ENCODE results near the gene PAPOLA. TPM values are rescaled to one million over a fixed set of nuclear protein-coding genes. Genes with fewer than 3 reads are reported as not detected.

The PAPOLA gene
- total and polyA plus RNA-seq, 2 of the 4 experiments (the other 2 are of a cell fraction): 73.8 to 128 TPM

DNA sequence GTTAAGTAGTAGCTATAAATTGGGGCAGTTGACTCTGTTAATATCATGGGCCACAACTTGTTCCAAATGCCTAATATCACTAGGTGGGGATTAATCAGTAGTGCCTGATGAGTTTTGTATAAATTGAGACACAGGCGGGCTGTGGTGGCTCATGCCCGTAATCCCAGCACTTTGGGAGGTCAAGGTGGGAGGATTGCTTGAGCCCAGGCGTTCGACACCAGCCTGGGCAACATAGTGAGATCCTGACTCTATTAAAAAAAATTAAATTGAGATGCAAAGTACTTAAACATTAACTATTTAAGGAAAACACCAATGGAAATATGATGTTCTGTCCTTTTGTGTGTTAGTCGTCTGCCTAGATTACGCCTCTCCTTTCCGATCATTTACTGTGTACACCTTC is 9.0 kb downstream of the PAPOLA start:
- Histone ChIP-seq H4K91ac (ENCODE audit: insufficient read depth, low read depth, low read length) (no peak overlapping the region), H3K4me3 (ENCODE audit: insufficient read depth, low read depth, low read length) (no peak overlapping the region), H2BK20ac (ENCODE audit: low read depth, low read length) (no peak overlapping the region), H3K4me2 (ENCODE audit: low read depth, low read length) (no peak overlapping the region), H2BK15ac (ENCODE audit: low read depth, low read length) (no peak overlapping the region), H4K5ac (ENCODE audit: low read depth, low read length) (no peak overlapping the region), H2AK5ac (ENCODE audit: low read depth, low read length) (no peak overlapping the region), H4K20me1 (ENCODE audit: insufficient read depth, low read length) (peaks cover 94% of the 10 kb centered on the region), H2AK9ac (replicated peaks; ENCODE audit: low read depth, low read length, poor library complexity) (no peak overlapping the region), H3K9me3 (ENCODE audit: control insufficient read depth, insufficient read depth, low read length) (no peaks in the 10 kb centered on the region), H3K36me3 (ENCODE audit: control insufficient read depth, insufficient read depth, low read length) (no peaks in the 10 kb centered on the region), H3K4ac (ENCODE audit: low read depth, low read length) (no peak overlapping the region), H3K4me1 (ENCODE audit: control insufficient read depth, insufficient read depth, low read length) (peaks cover 6% of the 10 kb centered on the region), H3K9me1 (ENCODE audit: insufficient read depth, low read length) (no peaks in the 10 kb centered on the region; the same call in 1 of the 2 replicates), H3K56ac (ENCODE audit: extremely low read depth, insufficient read depth, low read length) (no peak overlapping the region), H3K18ac (ENCODE audit: low read depth, low read length) (no peak overlapping the region), H3K9ac (ENCODE audit: low read depth, low read length) (no peak overlapping the region), H4K8ac (ENCODE audit: low read depth in 2 of 2, low read length in 2 of 2) (no peak overlapping the region), H2AFZ (replicated peaks; ENCODE audit: low read length, poor library complexity) (no peak overlapping the region), H3K14ac (replicated peaks; ENCODE audit: low read depth, low read length) (no peak overlapping the region), H3K27ac (ENCODE audit: insufficient read depth, low read length) (no peak overlapping the region), H3K79me1 (ENCODE audit: low read depth in 1 of 2, low read length in 2 of 2) (peaks cover 4 to 30% of the 10 kb centered on the region in 2 experiments; a peak in 3 of 4 replicates), H3K27me3 (ENCODE audit: control insufficient read depth, insufficient read depth, low read length) (no peaks in the 10 kb centered on the region), H2BK5ac (ENCODE audit: low read depth, low read length, poor library complexity, severe bottlenecking) (no peak overlapping the region), H2BK120ac (ENCODE audit: low read depth, low read length) (no peak overlapping the region), H3K23ac (ENCODE audit: low read depth, low read length) (no peak overlapping the region)
- DNase-seq: no peak
- in situ Hi-C loops (cut with MboI; ENCODE audit: low sequenced_read_pairs) (no loop called here), intact Hi-C loops (cut with micrococcal nuclease) (no loop called here), dilution Hi-C loops (cut with HindIII; ENCODE audit: low sequenced_read_pairs, unreplicated experiment) (no loop called here)
- POLR2A ChIA-PET (ENCODE audit: unreplicated experiment): no interaction called here
- no TSS peak for BruUV-seq (replicated peaks)
- CTCF ChIA-PET: no interaction called here
- TF ChIP-seq, protein P1, sequence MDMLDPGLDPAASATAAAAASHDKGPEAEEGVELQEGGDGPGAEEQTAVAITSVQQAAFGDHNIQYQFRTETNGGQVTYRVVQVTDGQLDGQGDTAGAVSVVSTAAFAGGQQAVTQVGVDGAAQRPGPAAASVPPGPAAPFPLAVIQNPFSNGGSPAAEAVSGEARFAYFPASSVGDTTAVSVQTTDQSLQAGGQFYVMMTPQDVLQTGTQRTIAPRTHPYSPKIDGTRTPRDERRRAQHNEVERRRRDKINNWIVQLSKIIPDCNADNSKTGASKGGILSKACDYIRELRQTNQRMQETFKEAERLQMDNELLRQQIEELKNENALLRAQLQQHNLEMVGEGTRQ (IDR thresholded peaks at IDR 0.05; ENCODE audit: low read depth, low read length): no peak
- TF ChIP-seq CHD1 (IDR thresholded peaks at IDR 0.05; ENCODE audit: low read depth, low read length): no peak
- TF ChIP-seq MXI1 (IDR thresholded peaks at IDR 0.05; ENCODE audit: borderline replicate concordance, low read depth, low read length): no peak
- TF ChIP-seq SMC3 (IDR thresholded peaks at IDR 0.05; ENCODE audit: low read depth, low read length): no peak
- no peak for TF ChIP-seq NFE2L2 (IDR thresholded peaks at IDR 0.05; ENCODE audit: low read depth, low read length)
- no peak for TF ChIP-seq MAFK (IDR thresholded peaks at IDR 0.05; ENCODE audit: low read depth, low read length)
- no peak for TF ChIP-seq CEBPB (IDR thresholded peaks at IDR 0.05; ENCODE audit: low read depth, low read length)
- TF ChIP-seq BHLHE40 (IDR thresholded peaks at IDR 0.05; ENCODE audit: low read depth, low read length): no peak
- TF ChIP-seq FOS (IDR thresholded peaks at IDR 0.05; ENCODE audit: low read depth, low read length): no peak
- no peak for TF ChIP-seq RAD21 (IDR thresholded peaks at IDR 0.05; ENCODE audit: low read length)
- TF ChIP-seq, protein P2, sequence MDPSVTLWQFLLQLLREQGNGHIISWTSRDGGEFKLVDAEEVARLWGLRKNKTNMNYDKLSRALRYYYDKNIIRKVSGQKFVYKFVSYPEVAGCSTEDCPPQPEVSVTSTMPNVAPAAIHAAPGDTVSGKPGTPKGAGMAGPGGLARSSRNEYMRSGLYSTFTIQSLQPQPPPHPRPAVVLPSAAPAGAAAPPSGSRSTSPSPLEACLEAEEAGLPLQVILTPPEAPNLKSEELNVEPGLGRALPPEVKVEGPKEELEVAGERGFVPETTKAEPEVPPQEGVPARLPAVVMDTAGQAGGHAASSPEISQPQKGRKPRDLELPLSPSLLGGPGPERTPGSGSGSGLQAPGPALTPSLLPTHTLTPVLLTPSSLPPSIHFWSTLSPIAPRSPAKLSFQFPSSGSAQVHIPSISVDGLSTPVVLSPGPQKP (IDR thresholded peaks at IDR 0.05; ENCODE audit: borderline replicate concordance, low read depth, low read length): no peak
- no peak for TF ChIP-seq MAZ (IDR thresholded peaks at IDR 0.05; ENCODE audit: borderline replicate concordance, low read depth, low read length)
- no peak for TF ChIP-seq RFX5 (IDR thresholded peaks at IDR 0.05; ENCODE audit: low read depth, low read length)
- no peak for TF ChIP-seq POLR2A (IDR thresholded peaks at IDR 0.05; ENCODE audit: low read depth, low read length)
- ATAC-seq (ENCODE audit: low read depth): no peak
- no CpG with 5 or more reads among the region's 7 CpGs for WGBS, 2 experiments (ENCODE audit: extremely low coverage in 2 of 2, insufficient read length in 1 of 2)

Measured in IMR-90 (cell line).